ENCODE results near the gene OR6N1.

Gene OR6N1

DNA sequence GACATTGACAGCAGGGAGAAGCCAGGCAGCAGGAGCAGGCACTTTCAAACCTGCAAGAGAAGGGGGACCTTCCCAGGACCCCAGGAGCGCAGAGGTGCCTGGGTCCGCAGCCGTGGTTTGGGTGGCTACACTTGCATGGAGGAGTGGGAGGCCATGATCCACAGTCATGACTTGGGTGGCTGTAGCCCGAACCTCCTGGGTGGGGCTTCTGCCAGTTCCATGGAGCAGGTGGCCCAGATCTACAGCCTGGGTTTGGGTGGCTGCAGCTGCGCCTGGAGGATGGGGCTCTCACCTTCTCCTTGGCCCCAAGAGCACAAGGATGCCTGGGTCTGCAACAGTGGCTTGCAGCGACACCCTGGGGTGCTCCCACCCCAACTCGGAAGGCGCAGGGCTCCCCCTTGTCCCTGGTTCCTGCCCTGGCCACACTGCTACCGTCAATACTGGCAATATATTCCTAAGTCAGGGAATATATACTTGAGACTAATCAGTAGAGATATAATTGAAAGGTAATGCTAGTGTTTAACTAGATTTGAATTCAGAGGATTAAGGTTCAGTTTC, 19.8 kb downstream of the OR6N1 start:
- no peak for DNase-seq

DNA sequence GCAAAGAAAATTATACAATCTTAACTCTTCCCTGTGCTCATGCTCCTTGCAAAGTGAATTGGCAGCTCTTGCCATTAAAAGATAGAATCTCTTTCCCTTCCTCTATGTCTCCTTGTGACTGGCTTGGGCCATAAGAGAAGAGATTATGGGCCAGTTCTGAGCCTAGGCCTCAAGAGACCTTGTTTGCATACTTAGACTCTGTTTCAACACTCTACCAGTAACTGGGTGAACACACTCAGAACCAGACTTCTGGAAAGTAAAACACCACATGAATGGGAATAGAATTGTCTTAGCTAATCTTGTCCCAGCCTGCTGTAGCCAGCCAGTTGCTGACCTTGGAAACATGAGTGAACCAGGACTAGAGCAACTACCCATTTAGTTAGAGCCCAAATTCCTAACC, 36.1 kb downstream of the OR6N1 start:
- no peak for DNase-seq

DNA sequence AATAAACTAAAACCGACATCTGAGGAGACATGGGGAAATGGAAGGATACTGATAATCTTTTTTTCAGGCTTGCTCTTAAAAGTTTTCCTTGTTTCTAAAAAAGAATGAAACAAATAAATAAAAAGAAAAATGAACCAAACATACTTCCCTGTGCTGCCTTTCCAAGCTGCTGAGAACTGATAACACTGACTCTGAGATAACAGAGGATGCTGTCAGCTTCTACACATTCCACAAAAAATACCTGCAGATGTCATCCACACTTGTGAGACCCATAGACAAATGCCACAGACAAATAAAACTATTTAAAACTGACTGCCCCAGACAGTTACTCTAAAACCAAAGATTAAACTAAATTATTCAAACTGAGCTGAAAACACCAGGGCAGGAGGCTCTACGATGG, 39.5 kb downstream of the OR6N1 start:
- no peak for DNase-seq

DNA sequence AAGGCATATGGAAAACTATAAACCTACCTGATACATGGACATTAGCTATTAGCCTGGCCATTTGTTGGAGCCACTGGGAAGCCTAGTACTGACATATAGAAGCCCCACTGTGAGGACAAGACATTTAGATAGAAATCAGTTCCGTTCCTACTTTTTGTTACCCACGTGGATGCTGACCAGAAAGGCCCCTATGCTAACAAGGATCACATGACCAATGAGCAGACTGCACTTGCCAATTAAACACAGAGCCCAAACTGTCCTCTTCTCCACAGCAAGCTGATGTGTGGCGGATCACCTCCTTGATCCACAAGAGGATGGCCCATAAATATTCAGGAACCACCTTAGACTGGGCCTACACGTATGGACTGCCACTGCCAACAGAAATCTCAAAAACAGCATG, 40.3 kb downstream of the OR6N1 start:
- no peak for DNase-seq

DNA sequence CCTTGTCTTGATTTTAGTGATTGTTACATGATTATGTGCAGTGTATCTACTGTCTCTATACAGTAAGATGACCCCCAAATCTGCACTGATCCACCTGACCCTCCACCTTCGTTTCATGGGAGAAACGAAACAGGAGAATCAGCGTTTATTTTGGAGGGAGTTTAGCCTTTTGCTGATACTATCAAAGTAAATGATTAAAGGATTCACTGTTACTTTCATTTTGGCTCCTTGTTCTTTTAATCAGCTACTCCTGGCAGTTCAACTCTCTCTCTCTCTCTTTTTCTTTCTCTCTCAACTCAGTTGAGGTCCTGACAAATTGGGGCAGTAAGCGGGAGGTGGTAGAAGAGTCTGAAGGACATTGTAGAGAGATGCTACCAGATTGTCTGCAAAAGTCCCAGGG, 41.5 kb downstream of the OR6N1 start:
- no peak for DNase-seq

DNA sequence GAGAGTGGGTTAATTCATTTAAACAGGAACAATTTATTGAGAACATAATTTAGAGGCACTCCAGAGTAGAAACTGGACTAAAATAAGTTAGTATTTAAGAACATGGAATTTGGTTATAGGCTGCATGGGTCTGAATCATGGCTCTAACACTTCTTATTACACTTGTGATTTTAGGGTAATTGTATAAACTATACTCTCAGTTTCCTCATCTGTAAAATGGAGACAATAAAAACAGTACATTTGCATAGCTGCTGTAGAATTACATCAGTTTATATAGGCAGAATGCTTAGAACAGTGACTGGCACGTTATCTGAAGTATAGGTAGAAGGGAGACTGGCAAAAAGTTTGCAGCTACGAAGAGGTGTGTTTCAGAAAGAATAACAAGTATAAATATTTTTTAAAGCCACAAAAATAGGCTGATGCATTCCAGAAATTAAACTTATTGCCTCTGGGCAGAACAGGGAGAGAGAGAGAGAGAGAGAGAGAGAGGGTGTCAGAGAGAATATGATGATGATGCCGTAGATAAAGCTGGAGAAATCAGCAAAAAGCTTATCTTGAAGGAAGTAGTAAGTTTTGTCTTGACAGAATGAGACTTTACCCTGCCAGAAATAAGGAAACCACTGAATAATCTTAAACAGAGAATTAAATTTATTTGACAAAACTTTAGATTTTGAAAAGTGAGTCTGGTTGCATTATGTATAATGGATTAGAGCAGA, 43.3 kb downstream of the OR6N1 start:
- DNase-seq, result no peak

DNA sequence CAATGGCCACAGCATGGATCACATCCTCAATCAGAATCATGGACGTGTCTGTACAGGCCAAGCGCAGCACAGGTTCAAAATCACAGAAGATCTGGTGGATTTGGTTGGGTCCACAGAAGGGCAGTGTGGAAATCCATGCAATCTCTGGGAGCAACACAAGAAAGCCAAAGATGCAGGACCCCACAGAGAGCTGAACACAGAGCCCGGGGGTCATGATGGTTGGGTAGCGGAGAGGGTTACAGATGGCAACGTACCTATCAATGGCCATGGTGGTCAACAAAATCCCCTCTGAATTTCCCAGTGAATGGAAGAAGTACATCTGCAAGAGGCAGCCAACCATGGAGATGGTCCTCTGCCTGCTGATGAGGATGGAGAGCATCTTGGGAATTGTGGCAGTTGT, 47.6 kb downstream of the OR6N1 start:
- no peak for DNase-seq

DNA sequence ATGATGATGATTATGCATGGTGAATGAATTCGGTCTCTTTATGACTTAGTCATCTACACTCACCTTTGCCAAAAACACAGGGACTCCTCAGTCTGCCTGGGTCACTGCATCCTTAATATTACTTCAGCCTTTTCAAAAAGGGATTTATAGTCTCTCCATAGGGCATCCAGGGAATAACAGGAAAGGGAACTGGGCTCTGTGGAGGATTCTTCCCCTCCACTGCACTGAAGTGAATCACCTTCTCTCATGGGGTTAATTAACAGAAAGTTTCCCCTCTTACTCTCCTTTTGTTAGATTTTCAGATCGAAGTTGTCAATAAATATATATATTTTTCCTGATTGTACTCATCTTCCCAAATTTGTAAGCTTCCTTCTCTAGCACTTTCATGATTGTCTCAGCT, 51.4 kb downstream of the OR6N1 start, which contains the start of gene OR6K3:
Gene OR6K3, minus strand, starts transcription at position 101 of the 400 bp plus-strand sequence. CDS start 2,605 bp downstream, outside the sequence.
- DNase-seq, result no peak

DNA sequence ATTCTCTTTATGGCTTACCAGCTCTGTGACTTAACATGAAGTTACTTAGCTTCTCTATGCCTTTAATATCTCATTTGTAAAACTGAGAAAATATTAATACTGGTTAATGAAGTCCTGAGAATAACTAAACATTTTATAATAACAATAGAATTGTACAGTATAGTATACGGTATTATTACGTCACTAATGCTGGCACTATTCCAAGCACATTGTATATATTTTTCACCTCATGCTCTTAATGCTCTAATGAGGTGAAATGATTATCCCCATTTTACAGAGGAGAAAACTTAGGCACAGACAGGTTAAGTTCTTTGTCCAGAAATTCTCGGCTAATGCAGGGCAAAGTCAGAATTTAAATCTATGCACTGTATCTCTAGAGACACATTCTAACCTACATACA, 52.3 kb downstream of the OR6N1 start:
- no peak for DNase-seq

DNA sequence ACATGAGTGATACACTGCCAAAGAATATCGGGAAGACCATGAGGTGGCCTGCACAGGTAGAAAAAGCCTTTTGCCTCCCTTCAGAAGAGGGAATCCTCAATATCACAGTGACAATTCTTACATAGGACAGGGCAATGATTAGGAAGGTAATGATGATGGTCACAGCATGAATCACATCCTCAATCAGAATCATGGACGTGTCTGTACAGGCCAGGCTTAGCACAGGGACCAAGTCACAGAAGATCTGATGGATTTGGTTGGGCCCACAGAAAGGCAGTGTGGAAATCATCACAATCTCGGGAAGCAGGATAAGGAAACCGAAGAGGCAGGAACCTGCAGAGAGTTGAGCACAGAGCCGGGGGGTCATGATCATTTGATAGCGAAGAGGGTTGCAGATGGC, 54.7 kb downstream of the OR6N1 start:
- no peak for DNase-seq

DNA sequence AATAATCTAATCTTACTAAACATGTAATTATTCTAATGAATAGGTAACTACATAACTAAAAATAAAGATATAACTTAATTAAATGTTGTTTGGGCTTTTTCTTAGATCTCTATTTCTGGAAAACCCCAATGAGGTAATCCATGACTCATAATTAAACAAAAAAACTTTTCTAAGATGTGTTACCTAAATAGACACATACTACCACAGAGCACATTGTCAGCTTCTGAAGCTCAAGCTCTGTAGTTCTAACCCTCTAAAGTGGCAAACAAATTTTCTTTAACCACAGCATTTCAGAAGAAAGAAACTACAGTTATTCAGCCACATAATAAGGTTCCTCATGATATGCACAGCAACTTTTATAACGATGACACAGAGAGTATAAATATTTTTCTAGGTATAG, 55.7 kb downstream of the OR6N1 start:
- DNase-seq, result no peak

DNA sequence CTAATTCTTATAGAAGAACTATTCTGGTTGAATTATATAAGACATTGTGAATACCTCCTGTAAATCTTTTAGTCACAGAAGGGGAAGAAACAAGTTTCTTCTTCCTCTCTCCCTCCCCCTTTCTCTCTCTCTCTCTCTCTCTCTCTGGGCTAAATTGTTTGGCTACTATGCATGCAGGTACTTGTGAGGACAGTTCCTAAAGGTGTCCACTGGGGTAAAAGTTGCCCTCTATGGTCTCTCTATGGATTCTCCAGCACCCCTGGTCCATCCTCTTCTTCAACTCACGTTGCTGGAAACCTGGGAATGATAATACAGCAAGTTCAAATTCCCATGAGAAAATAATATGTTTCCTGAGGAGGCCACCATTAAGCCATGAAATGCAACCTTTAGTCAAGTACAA, 57.2 kb downstream of the OR6N1 start:
- DNase-seq, result no peak

All from C1 segment of cervical spinal cord (tissue), 14 donors.